ENCODE measurements around the gene YBEY. TPM values are rescaled to one million over a fixed set of nuclear protein-coding genes. Genes with fewer than 3 reads are reported as not detected.
A peak's percentile ranks its signal among the peaks of the same experiment; 100 is the strongest.

Gene YBEY
- total RNA-seq, 2 donors from 2014 or later, result 19.6 to 23.3 TPM

GRCh38 chr21:46294647-46295176 is 8.6 kb downstream of the YBEY start:
- H3K36me3 ChIP-seq (ENCODE audit: control insufficient read depth, insufficient read depth, low read length), result peaks cover 22% of the 10 kb centered on the region
- H3K4me3 ChIP-seq (ENCODE audit: low read length), result no peak overlapping the region
- H3K27me3 ChIP-seq (ENCODE audit: control insufficient read depth, insufficient read depth, low read length, poor library complexity, severe bottlenecking), result no peaks in the 10 kb centered on the region
- 82 to 88% methylated on average over 2 to 9 of the region's 10 CpGs for WGBS, 2 experiments (ENCODE audit: insufficient coverage in 1 of 2, insufficient read length in 1 of 2)
- Mint-ChIP-seq H3K4me1 (peaks cover 9% of the 10 kb centered on the region), H3K27ac (no peak overlapping the region), H3K4me3 (no peak overlapping the region), H3K9me3 (peaks cover 9% of the 10 kb centered on the region), H3K36me3 (ENCODE audit: low read depth) (peaks cover 28% of the 10 kb centered on the region), H3K27me3 (ENCODE audit: insufficient read depth) (peaks cover 4% of the 10 kb centered on the region)
- no peak overlapping the region for H3K9ac ChIP-seq (ENCODE audit: extremely low read depth, low read length, poor library complexity, severe bottlenecking)
- no peaks in the 10 kb centered on the region for H3K4me1 ChIP-seq (ENCODE audit: control insufficient read depth, insufficient read depth, low read length)
- no peak for TF ChIP-seq CTCF (conservative IDR thresholded peaks at IDR 0.05)
- H3K27ac ChIP-seq (ENCODE audit: low read depth, low read length), result peak overlapping the region; percentile 38
- peaks cover 12% of the 10 kb centered on the region for H3K9me3 ChIP-seq (ENCODE audit: control insufficient read depth, low read length)
- DNase-seq, result peak; percentile 60

- Histone ChIP-seq H3K9me3 (ENCODE audit: control insufficient read depth, low read length) (peaks cover 12% of the 10 kb centered on the region), H3K9ac (ENCODE audit: extremely low read depth, low read length, poor library complexity, severe bottlenecking) (no peak overlapping the region), H3K27me3 (ENCODE audit: control insufficient read depth, insufficient read depth, low read length, poor library complexity, severe bottlenecking) (no peaks in the 10 kb centered on the region), H3K4me3 (ENCODE audit: low read length) (no peak overlapping the region), H3K27ac (ENCODE audit: low read depth, low read length) (peak overlapping the region; percentile 38), H3K4me1 (ENCODE audit: control insufficient read depth, insufficient read depth, low read length) (no peaks in the 10 kb centered on the region), H3K36me3 (ENCODE audit: control insufficient read depth, insufficient read depth, low read length) (peaks cover 26% of the 10 kb centered on the region)
- Mint-ChIP-seq H3K27ac (no peak overlapping the region), H3K9me3 (peaks cover 9% of the 10 kb centered on the region), H3K4me1 (peaks cover 7% of the 10 kb centered on the region), H3K27me3 (ENCODE audit: insufficient read depth) (peaks cover 4% of the 10 kb centered on the region), H3K36me3 (ENCODE audit: low read depth) (peaks cover 32% of the 10 kb centered on the region), H3K4me3 (no peak overlapping the region)
- 40 to 84% methylated on average over 2 to 8 of the region's 9 CpGs for whole genome bisulfite sequencing, 2 experiments (ENCODE audit: insufficient coverage in 1 of 2, insufficient read length in 1 of 2)
- DNase-seq, result peak; percentile 73
- no peak for TF ChIP-seq CTCF (conservative IDR thresholded peaks at IDR 0.05)
Measured at GRCh38 chr21:46295177-46295770, 9.1 kb downstream of the YBEY start.

GRCh38 chr21:46295996-46296752 is 10.0 kb downstream of the YBEY start:
- Mint-ChIP-seq H3K36me3 (ENCODE audit: low read depth) (peaks cover 39% of the 10 kb centered on the region), H3K27ac (no peak overlapping the region), H3K4me3 (no peak overlapping the region), H3K4me1 (peaks cover 6% of the 10 kb centered on the region), H3K27me3 (ENCODE audit: insufficient read depth) (peaks cover 4% of the 10 kb centered on the region), H3K9me3 (peaks cover 9% of the 10 kb centered on the region)
- WGBS, 2 experiments (ENCODE audit: insufficient coverage in 1 of 2, insufficient read length in 1 of 2), result 86% methylated on average over 21 to 29 of the region's 29 CpGs
- H3K36me3 ChIP-seq (ENCODE audit: control insufficient read depth, insufficient read depth, low read length), result peaks cover 31% of the 10 kb centered on the region
- H3K9ac ChIP-seq (ENCODE audit: extremely low read depth, low read length, poor library complexity, severe bottlenecking), result no peak overlapping the region
- no peaks in the 10 kb centered on the region for H3K4me1 ChIP-seq (ENCODE audit: control insufficient read depth, insufficient read depth, low read length)
- H3K4me3 ChIP-seq (ENCODE audit: low read length), result no peak overlapping the region
- peaks cover 12% of the 10 kb centered on the region for H3K9me3 ChIP-seq (ENCODE audit: control insufficient read depth, low read length)
- peak; percentile 73 for DNase-seq
- no peak for TF ChIP-seq CTCF (conservative IDR thresholded peaks at IDR 0.05)
- H3K27me3 ChIP-seq (ENCODE audit: control insufficient read depth, insufficient read depth, low read length, poor library complexity, severe bottlenecking), result no peaks in the 10 kb centered on the region
- H3K27ac ChIP-seq (ENCODE audit: low read depth, low read length), result peak overlapping the region; percentile 24

Measured in endodermal cell (in vitro differentiated cells).